Caco-2 (cell line): ENCODE results near the gene NDUFV3. TPM values are rescaled to one million over a fixed set of nuclear protein-coding genes. Genes with fewer than 3 reads are reported as not detected.
"Not testable (repeated sequence)": the region's sequence is repeated elsewhere in the genome, so short reads cannot be mapped to it uniquely, and the experiment has no call there.

ENCODE experiments used
- BruUV-seq: library from RNA; stranded (reverse); fragments of 400-500 nt; replicated peaks from 2 replicates; lab custom pipeline; 2021; lab: Mats Ljungman, UMichigan
- CTCF ChIA-PET: fragments of 300-600 bp; sonication (Branson Sonifier 250); formaldehyde crosslinking; loops from one replicate; lab custom pipeline; 2022; ENCODE audit warnings: antibody characterized with exemption; lab: Charles Lee
- POLR2A ChIA-PET: fragments of 300-600 bp; sonication (Branson Sonifier 250); formaldehyde crosslinking; loops from one replicate; lab custom pipeline; 2022; ENCODE audit warnings: antibody characterized with exemption; lab: Charles Lee
- DNase-seq, 2 experiments: peaks; one replicate each; pipeline versions ENCODE4 v3.0.0 to v3.0.0-alpha.2; 2020 to 2022
- H3K27me3 ChIP-seq: replicated peaks from 2 replicates; pipeline ENCODE4 v1.6.0; 2011; ENCODE audit warnings: low read length; ENCODE audit not compliant: control insufficient read depth, insufficient read depth
- H3K36me3 ChIP-seq: 2 replicates; pipeline ENCODE4 v1.5.1; 2011; ENCODE audit warnings: low read length; ENCODE audit not compliant: control insufficient read depth, insufficient read depth
- H3K4me1 ChIP-seq: fragments of 250-450 bp; sonication (Bioruptor Pico); 2 replicates; pipeline ENCODE4 v1.5.1; 2020; ENCODE audit warnings: mild to moderate bottlenecking
- H3K4me3 ChIP-seq: 2 replicates; pipeline ENCODE4 v1.5.1; 2011; ENCODE audit warnings: low read depth, mild to moderate bottlenecking, control low read depth, low read length
- H3K9me3 ChIP-seq: fragments of 250-450 bp; sonication (Bioruptor Pico); 2 replicates; pipeline ENCODE4 v1.5.1; 2020; ENCODE audit warnings: mild to moderate bottlenecking, moderate library complexity
- H3K27ac Mint-ChIP-seq: one replicate; pipeline ENCODE4 v1.8.0; 2022; ENCODE audit warnings: mixed read lengths; ENCODE audit not compliant: unreplicated experiment
- H3K27me3 Mint-ChIP-seq: one replicate; pipeline ENCODE4 v1.8.0; 2022; ENCODE audit warnings: mixed read lengths; ENCODE audit not compliant: insufficient read depth, unreplicated experiment
- H3K36me3 Mint-ChIP-seq: one replicate; pipeline ENCODE4 v1.8.0; 2022; ENCODE audit warnings: mild to moderate bottlenecking, mixed read lengths; ENCODE audit not compliant: insufficient read depth, unreplicated experiment
- H3K4me1 Mint-ChIP-seq: one replicate; pipeline ENCODE4 v1.8.0; 2022; ENCODE audit warnings: low read depth, mixed read lengths; ENCODE audit not compliant: unreplicated experiment
- H3K4me3 Mint-ChIP-seq: one replicate; pipeline ENCODE4 v1.8.0; 2022; ENCODE audit warnings: mild to moderate bottlenecking, moderate library complexity, mixed read lengths; ENCODE audit not compliant: unreplicated experiment
- H3K9me3 Mint-ChIP-seq: one replicate; pipeline ENCODE4 v1.8.0; 2022; ENCODE audit warnings: mixed read lengths; ENCODE audit not compliant: unreplicated experiment
- intact Hi-C: fragments of 100-400 bp; cut with micrococcal nuclease; formaldehyde crosslinking; loops from one replicate; pipeline ENCODE4 v1.10.0; 2022; ENCODE audit not compliant: unreplicated experiment
- total RNA-seq: library from RNA; stranded (reverse); gene quantifications from 2 replicates; pipeline ENCODE4 v1.2.3, GENCODE V29; 2022
- TF ChIP-seq, protein P1 (sequence below), 2 experiments: fragments of 200-600 bp in 1 of 2; IDR thresholded peaks; 1 replicate in 1 of 2; 2 replicates in 1 of 2; pipeline versions ENCODE4 v1.5.1 to v1.8.0; 2011 to 2022; ENCODE audit warnings: antibody characterized with exemption in 1 of 2, control low read depth in 1 of 2, inconsistent platforms in 1 of 2, low read depth in 1 of 2, low read length in 1 of 2, mild to moderate bottlenecking in 1 of 2, moderate library complexity in 1 of 2; ENCODE audit not compliant: insufficient read depth in 1 of 2, severe bottlenecking in 1 of 2, unreplicated experiment in 1 of 2

NDUFV3 gene
- total RNA-seq, 1 experiment from 2014 or later: 32.5 TPM

GRCh38 chr21:42939582-42940413 is 46.7 kb downstream of the NDUFV3 start:
- Mint-ChIP-seq H3K27me3 (no peaks in the 10 kb centered on the region), H3K9me3 (no peaks in the 10 kb centered on the region), H3K4me3 (peak overlapping the region; percentile 11), H3K27ac (peak overlapping the region; percentile 69), H3K4me1 (peaks cover 51% of the 10 kb centered on the region), H3K36me3 (peaks cover 91% of the 10 kb centered on the region)
- Histone ChIP-seq H3K27me3 (no peaks in the 10 kb centered on the region), H3K36me3 (no peaks in the 10 kb centered on the region), H3K9me3 (no peaks in the 10 kb centered on the region), H3K4me3 (no peak overlapping the region), H3K4me1 (peaks cover 59% of the 10 kb centered on the region)
- ChIA-PET CTCF (no interaction called here), POLR2A (interaction anchor here (1.0 kb wide), 1 partner anchor 34 kb away, joined by 4 read pairs; the partner anchor contains the start of gene PKNOX1)
- DNase-seq: no peak
- BruUV-seq: no TSS peak
- intact Hi-C loops: no loop called here
- TF ChIP-seq, protein P1, sequence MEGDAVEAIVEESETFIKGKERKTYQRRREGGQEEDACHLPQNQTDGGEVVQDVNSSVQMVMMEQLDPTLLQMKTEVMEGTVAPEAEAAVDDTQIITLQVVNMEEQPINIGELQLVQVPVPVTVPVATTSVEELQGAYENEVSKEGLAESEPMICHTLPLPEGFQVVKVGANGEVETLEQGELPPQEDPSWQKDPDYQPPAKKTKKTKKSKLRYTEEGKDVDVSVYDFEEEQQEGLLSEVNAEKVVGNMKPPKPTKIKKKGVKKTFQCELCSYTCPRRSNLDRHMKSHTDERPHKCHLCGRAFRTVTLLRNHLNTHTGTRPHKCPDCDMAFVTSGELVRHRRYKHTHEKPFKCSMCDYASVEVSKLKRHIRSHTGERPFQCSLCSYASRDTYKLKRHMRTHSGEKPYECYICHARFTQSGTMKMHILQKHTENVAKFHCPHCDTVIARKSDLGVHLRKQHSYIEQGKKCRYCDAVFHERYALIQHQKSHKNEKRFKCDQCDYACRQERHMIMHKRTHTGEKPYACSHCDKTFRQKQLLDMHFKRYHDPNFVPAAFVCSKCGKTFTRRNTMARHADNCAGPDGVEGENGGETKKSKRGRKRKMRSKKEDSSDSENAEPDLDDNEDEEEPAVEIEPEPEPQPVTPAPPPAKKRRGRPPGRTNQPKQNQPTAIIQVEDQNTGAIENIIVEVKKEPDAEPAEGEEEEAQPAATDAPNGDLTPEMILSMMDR (IDR thresholded peaks at IDR 0.05; ENCODE audit: insufficient read depth in 1 of 2, low read depth in 1 of 2, low read length in 1 of 2, severe bottlenecking in 1 of 2, unreplicated experiment in 1 of 2): no peak

GRCh38 chr21:42941696-42942085 is 48.6 kb downstream of the NDUFV3 start:
- intact Hi-C loops: no loop called here
- no peak for DNase-seq
- peaks cover 47% of the 10 kb centered on the region for H3K4me1 ChIP-seq
- BruUV-seq: no TSS peak
- TF ChIP-seq, protein P1 (IDR thresholded peaks at IDR 0.05; ENCODE audit: insufficient read depth in 1 of 2, low read depth in 1 of 2, low read length in 1 of 2, severe bottlenecking in 1 of 2, unreplicated experiment in 1 of 2): no peak
- H3K4me3 ChIP-seq: no peak overlapping the region
- Mint-ChIP-seq H3K27me3 (no peaks in the 10 kb centered on the region), H3K4me1 (peaks cover 52% of the 10 kb centered on the region), H3K9me3 (no peaks in the 10 kb centered on the region), H3K36me3 (peaks cover 90% of the 10 kb centered on the region), H3K27ac (peak overlapping the region; percentile 46), H3K4me3 (no peak overlapping the region)
- POLR2A ChIA-PET: no interaction called here
- no peaks in the 10 kb centered on the region for H3K9me3 ChIP-seq
- H3K36me3 ChIP-seq: no peaks in the 10 kb centered on the region
- H3K27me3 ChIP-seq: no peaks in the 10 kb centered on the region
- CTCF ChIA-PET: no interaction called here

- ChIA-PET CTCF (no interaction called here), POLR2A (no interaction called here)
- TF ChIP-seq, protein P1 (IDR thresholded peaks at IDR 0.05; ENCODE audit: insufficient read depth in 1 of 2, low read depth in 1 of 2, low read length in 1 of 2, severe bottlenecking in 1 of 2, unreplicated experiment in 1 of 2): no peak
- Histone ChIP-seq H3K4me1 (peaks cover 46% of the 10 kb centered on the region), H3K4me3 (no peak overlapping the region), H3K9me3 (no peaks in the 10 kb centered on the region), H3K36me3 (no peaks in the 10 kb centered on the region), H3K27me3 (no peaks in the 10 kb centered on the region)
- Mint-ChIP-seq H3K4me1 (peaks cover 47% of the 10 kb centered on the region), H3K36me3 (peaks cover 88% of the 10 kb centered on the region), H3K27ac (peak overlapping the region; percentile 46), H3K9me3 (no peaks in the 10 kb centered on the region), H3K27me3 (no peaks in the 10 kb centered on the region), H3K4me3 (peak overlapping the region; percentile 5)
- DNase-seq: no peak
- intact Hi-C loops: no loop called here
- BruUV-seq: no TSS peak
Observed at GRCh38 chr21:42942244-42942643, 49.1 kb downstream of the NDUFV3 start.

DNA sequence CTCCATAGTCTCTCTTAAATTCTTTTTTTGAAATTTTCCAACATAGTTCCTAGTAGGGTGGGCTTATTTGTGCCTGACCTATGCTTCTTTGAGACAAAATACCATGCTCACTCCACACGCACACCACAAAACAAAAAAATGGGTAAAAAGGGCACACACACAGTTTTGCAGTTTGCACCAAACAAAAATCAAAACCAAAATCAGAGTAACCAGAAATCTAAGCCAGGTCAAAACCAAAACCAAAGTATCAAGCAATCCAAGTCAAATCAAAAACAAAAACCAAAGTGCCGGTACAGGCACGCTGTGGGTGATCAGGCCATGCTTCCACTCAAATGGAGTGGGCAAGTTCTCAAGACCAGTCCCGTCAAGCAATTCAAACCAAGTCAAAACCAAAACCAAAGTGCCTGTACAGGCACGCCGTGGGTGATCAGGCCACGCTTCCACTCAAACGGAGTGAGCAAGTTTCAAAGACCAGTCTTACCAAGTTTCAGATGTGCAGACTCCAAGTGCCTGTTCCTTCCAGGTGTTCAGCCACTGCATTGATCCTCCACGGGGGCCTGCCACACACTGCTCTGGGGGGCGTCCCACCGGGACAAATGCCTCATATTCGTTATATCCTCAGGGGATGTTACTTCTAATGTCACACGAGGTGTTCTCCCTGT is 56.1 kb downstream of the NDUFV3 start:
- CTCF ChIA-PET, H3K36me3 ChIP-seq, H3K4me3 ChIP-seq, POLR2A ChIA-PET, H3K4me1 ChIP-seq, H3K27me3 Mint-ChIP-seq, H3K9me3 ChIP-seq, DNase-seq, intact Hi-C loops, H3K27me3 ChIP-seq, BruUV-seq, H3K4me3 Mint-ChIP-seq: not testable (repeated sequence)
- Mint-ChIP-seq H3K9me3 (peaks cover 14% of the 10 kb centered on the region), H3K27ac (peak overlapping the region; percentile 18), H3K4me1 (peaks cover 19% of the 10 kb centered on the region), H3K36me3 (peaks cover 45% of the 10 kb centered on the region)
